SH-SY5Y (cell line): ENCODE data around the gene NDRG4.

Experiments
- GATA2 ChIP-seq: IDR thresholded peaks from 2 replicates; pipeline ENCODE4 v1.6.1; 2011; ENCODE audit warnings: mild to moderate bottlenecking, low read depth, low read length
- GATA3 ChIP-seq: IDR thresholded peaks from 2 replicates; pipeline ENCODE4 v1.6.1; 2011; ENCODE audit warnings: low read depth, mild to moderate bottlenecking, low read length, moderate library complexity

DNA sequence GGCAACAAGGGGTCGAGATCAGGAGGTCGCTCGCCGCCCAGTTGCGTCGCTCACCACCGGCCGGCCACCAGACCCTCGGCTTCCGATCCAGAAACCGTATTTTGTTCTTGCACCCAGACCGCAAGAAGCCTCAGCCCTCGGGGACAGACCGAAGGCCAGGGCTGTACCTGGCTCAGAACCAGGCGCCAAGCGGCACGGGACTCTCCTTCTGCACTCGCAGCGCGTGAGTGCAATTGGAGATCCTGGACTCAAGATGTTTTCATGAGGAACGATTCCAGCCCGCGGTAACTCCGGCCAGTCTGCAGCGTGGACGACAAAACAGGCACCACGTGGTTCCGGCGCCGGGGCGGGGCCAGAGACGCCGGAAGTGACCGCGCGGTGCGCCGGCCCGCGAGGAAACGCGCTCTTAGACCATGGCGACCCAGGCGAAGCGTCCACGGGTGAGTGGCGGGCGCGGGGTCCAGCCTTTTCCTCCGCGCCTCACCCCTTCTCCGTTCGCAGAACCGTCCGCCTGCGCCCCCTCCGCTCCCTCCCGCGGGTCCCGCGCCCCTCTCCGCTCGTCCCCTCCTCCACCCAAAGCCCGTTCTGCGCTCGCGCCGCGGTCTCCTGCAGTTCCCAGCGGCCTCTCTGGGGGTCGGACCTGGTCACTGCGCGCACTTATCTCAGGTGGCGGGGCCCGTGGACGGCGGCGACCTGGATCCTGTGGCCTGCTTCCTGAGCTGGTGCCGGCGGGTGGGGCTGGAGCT, 15.4 kb downstream of the NDRG4 start, which contains the start of gene SETD6:
- TF ChIP-seq GATA2, result no peak
- no peak for TF ChIP-seq GATA3
